Motor neuron (in vitro differentiated cells): Measurements from ENCODE around the gene SWAP70. TPM values are rescaled to one million over a fixed set of nuclear protein-coding genes. Genes with fewer than 3 reads are reported as not detected.

Experiments
- ATAC-seq, 8 experiments: fragments of 200-7000 bp; cut with Tn5 transposase; replicated peaks in 6 of 8; 2 replicates each; pipeline ENCODE4 v1.8.0; 2021; ENCODE audit warnings: mild to moderate bottlenecking in 8 of 8, moderate library complexity in 8 of 8
- H3K27ac ChIP-seq, 2 donors: fragments of 250-450 bp; sonication (Bioruptor Pico); 2 replicates each; pipeline ENCODE4 v1.9.0; 2021; ENCODE audit warnings: antibody characterized with exemption in 2 of 2, mild to moderate bottlenecking in 2 of 2, moderate library complexity in 1 of 2
- H3K4me1 ChIP-seq, 2 donors: fragments of 250-450 bp; sonication (Bioruptor Pico); replicated peaks in 1 of 2; 2 replicates each; pipeline ENCODE4 v1.6.1; 2021; ENCODE audit warnings: antibody characterized with exemption in 2 of 2, mild to moderate bottlenecking in 2 of 2, moderate library complexity in 1 of 2
- H3K4me3 ChIP-seq, 5 donors: fragments of 250-450 bp; sonication (Bioruptor Pico); 2 replicates each; pipeline ENCODE4 v1.9.0; 2021; ENCODE audit warnings: antibody characterized with exemption in 5 of 5, mild to moderate bottlenecking in 5 of 5, moderate library complexity in 4 of 5
- WGBS, 10 experiments: fragments of 450-650 bp; shearing (Covaris generic); methylation state at CpG; one replicate each; pipeline ENCODE4 v1.0.0; 2022; 5-methylcytosine and 5-hydroxymethylcytosine counted together
- in situ Hi-C, 9 experiments: fragments of 400-800 bp; cut with MboI; loops; one replicate each; pipeline ENCODE4 v1.15.0; 2021; ENCODE audit warnings: low sequenced_read_pairs in 9 of 9, low pct_unique_long_range_greater_than_20kb in 2 of 9; ENCODE audit not compliant: unreplicated experiment in 9 of 9
- total RNA-seq, 8 experiments: library from RNA; unstranded; fragments of 300-600 nt; gene quantifications; 2 replicates each; pipeline versions ENCODE4 v1.2.3 to v1.2.4, GENCODE V29; 2022

SWAP70 gene
- total RNA-seq, 8 experiments from 2014 or later = 4.3 to 14.3 (median 9.0) TPM

DNA sequence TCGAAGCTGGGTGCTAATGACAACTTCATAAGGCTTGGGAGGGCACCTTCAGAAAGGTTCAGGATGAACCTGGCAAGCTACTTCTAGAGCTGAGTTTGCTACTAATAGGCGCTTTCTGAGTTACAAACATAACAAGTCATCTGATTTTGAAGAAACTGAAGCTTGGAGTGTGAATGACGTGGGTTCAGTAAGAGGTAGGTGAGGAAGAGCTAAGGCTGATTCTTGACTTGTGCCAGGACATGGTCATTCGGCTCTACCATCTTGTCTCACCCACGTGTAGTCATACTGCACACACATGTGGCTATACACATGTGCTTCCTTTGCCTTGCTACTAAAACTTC lies 56.4 kb downstream of the SWAP70 start:
- Histone ChIP-seq H3K4me1 (peaks cover 5 to 25% of the 10 kb centered on the region in 2 donors), H3K27ac (no peak overlapping the region), H3K4me3 (no peak overlapping the region)
- 50 to 100% (median 95%) methylated on average over 1 to 4 of the region's 5 CpGs; no CpG with 5 or more reads in 2 of the 10 experiments for WGBS, 10 experiments
- in situ Hi-C loops = no loop called here
- no peak for ATAC-seq

- ATAC-seq = no peak
- in situ Hi-C loops = no loop called here
- H3K27ac ChIP-seq = no peak overlapping the region
- H3K4me3 ChIP-seq = no peak overlapping the region
- WGBS, 10 experiments = 90 to 100% (median 100%) methylated on average over 1 to 4 of the region's 4 CpGs; no CpG with 5 or more reads in 1 of the 10 experiments
- H3K4me1 ChIP-seq = peaks cover 5 to 24% of the 10 kb centered on the region in 2 donors
Measured at GRCh38 chr11:9722023-9722422, 58.1 kb downstream of the SWAP70 start.

GRCh38 chr11:9722893-9723292 lies 59.0 kb downstream of the SWAP70 start:
- ATAC-seq = no peak
- Histone ChIP-seq H3K4me3 (no peak overlapping the region), H3K27ac (no peak overlapping the region), H3K4me1 (peaks cover 1 to 16% of the 10 kb centered on the region in 2 donors)
- 49 to 91% (median 70%) methylated on average over 1 to 2 of the region's 2 CpGs; no CpG with 5 or more reads in 5 of the 10 experiments for WGBS, 10 experiments
- in situ Hi-C loops = no loop called here

- no peak for ATAC-seq
- Histone ChIP-seq H3K27ac (no peak overlapping the region), H3K4me1 (no peaks in the 10 kb centered on the region), H3K4me3 (no peak overlapping the region)
- 44 to 89% (median 75%) methylated on average over 1 to 3 of the region's 3 CpGs; no CpG with 5 or more reads in 1 of the 10 experiments for WGBS, 10 experiments
- in situ Hi-C loops = no loop called here
Measured at GRCh38 chr11:9726321-9727022, 62.6 kb downstream of the SWAP70 start.

DNA sequence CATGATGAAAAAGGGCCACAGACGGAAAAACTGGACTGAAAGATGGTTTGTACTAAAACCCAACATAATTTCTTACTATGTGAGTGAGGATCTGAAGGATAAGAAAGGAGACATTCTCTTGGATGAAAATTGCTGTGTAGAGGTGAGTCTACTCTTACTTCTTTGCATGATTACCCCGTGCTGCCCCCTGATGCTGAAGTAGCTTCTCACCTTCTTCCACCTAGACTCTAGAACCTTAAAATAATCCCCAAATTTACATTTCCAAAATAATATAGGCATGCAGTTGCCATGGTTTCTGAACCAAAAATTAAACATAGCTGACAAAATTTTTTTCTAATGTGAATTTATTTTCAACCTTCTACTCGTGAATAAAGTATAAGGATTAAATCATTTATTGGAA lies 64.2 kb downstream of the SWAP70 start:
- 75 to 100% (median 94%) methylated on average over 1 to 3 of the region's 3 CpGs for WGBS, 10 experiments
- no peak for ATAC-seq
- Histone ChIP-seq H3K4me3 (no peak overlapping the region), H3K27ac (no peak overlapping the region), H3K4me1 (peaks cover 0 to 2% of the 10 kb centered on the region in 2 donors)
- in situ Hi-C loops = no loop called here

DNA sequence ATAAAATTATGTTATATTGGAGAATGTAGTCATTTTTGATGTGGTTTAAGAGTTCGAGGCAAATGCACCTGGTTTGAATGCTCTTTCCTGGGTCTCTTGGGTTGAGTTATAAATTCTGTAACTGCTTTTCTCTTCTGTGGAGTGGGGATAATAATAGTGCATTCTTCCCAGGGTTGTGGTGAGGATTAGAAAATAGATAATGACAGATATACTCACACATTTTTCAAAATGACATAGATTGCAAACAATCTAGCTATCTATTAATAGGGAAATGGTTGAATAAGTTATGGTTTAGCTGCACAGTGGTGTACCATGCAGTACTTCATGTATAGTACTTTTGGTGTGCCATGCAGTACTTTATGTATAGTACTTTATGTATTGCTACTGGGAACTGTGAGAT lies 67.4 kb downstream of the SWAP70 start:
- Histone ChIP-seq H3K4me1 (peaks cover 0 to 2% of the 10 kb centered on the region in 2 donors), H3K4me3 (no peak overlapping the region), H3K27ac (no peak overlapping the region)
- WGBS, 10 experiments = 17 to 100% (median 85%) methylated on average over 1 of the region's 1 CpG; no CpG with 5 or more reads in 2 of the 10 experiments
- in situ Hi-C loops = no loop called here
- no peak for ATAC-seq

DNA sequence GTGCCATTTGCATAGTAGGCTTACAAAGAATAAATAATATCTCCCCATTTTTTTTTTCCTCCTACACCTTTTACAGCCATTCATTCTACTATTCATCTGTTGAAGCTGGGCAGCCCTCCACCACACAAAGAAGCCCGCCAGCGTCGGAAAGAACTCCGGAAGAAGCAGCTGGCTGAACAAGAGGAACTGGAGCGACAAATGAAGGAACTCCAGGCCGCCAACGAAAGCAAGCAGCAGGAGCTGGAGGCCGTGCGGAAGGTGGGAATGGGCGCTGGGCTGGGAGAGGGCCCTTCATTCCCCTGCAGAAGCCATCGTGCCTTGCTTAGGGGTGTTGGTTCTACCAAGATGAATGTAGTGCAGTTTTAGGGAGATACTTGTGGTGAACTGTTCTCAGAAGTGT lies 68.6 kb downstream of the SWAP70 start:
- no peak for ATAC-seq
- H3K4me3 ChIP-seq = no peak overlapping the region
- peaks cover 0 to 2% of the 10 kb centered on the region in 2 donors for H3K4me1 ChIP-seq
- 31 to 100% (median 70%) methylated on average over 1 to 11 of the region's 11 CpGs; no CpG with 5 or more reads in 4 of the 10 experiments for WGBS, 10 experiments
- no peak overlapping the region for H3K27ac ChIP-seq
- in situ Hi-C loops = no loop called here

DNA sequence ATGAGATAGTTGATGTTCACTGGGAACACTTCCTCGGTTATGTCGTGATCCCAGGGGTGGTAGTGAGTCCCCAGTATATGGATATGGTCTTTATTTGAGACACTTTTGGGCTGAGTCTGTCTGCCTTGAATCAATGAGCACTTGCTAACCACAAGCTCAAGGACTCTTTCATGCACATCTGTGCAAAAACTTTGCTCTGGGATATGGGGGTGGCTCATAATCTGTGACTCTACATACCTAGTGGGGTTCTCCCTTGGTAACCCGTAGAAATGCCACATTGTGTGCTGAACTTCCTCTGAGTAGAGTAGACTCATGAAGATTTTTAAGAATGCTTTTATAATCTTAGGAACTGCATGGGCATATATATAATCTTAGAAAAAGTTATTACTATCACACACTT lies 69.3 kb downstream of the SWAP70 start:
- 80 to 100% (median 97%) methylated on average over 1 to 2 of the region's 3 CpGs; no CpG with 5 or more reads in 4 of the 10 experiments for WGBS, 10 experiments
- peaks cover 0 to 2% of the 10 kb centered on the region in 2 donors for H3K4me1 ChIP-seq
- no peak overlapping the region for H3K27ac ChIP-seq
- in situ Hi-C loops = no loop called here
- no peak for ATAC-seq
- no peak overlapping the region for H3K4me3 ChIP-seq

DNA sequence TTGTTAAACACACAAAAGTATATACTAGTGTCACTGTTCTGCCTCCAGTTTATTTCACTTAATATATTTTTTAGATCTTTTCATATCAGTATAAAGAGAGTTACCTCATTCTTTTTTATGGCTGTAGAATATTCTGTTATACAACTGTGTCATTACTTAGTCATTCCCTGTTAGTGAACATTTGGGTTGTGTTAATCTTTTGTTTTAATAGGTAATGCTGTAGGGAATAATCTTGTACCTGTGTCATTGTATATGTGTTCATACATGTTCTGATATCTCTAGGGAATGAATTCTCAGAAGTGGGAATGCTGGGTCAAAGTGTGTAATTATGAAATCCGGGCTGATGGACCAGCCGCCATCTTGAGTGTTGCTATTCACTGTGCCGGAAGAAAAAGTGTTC lies 71.4 kb downstream of the SWAP70 start:
- ATAC-seq = no peak
- 83 to 100% (median 97%) methylated on average over 2 to 3 of the region's 3 CpGs; no CpG with 5 or more reads in 5 of the 10 experiments for WGBS, 10 experiments

DNA sequence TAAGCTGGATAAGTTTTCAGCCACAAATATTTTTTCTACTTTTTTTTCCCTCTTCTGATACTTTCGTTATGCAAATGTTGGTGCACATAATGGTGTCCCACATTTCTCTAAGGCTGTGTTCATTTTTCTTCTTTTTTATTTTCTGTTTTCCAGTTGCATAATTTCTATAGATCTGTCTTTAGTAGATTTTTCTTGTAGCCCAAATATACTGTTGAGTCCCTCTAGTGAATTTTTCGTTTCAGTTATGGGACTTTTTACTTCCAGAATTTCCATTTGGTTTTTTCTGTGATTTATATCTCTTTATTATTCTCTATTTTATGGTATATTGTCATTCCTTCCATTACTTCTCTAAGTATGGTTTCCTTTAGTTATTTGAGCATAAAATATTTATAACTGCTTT lies 72.0 kb downstream of the SWAP70 start:
- H3K4me1 ChIP-seq = peaks cover 0 to 2% of the 10 kb centered on the region in 2 donors
- in situ Hi-C loops = no loop called here
- no peak overlapping the region for H3K4me3 ChIP-seq
- H3K27ac ChIP-seq = no peak overlapping the region
- WGBS, 10 experiments = 51 to 100% (median 96%) methylated on average over 2 of the region's 2 CpGs
- ATAC-seq = no peak

More for the DNA sequence above, 71.4 kb downstream of the SWAP70 start:
- Histone ChIP-seq H3K4me1 (peaks cover 0 to 2% of the 10 kb centered on the region in 2 donors), H3K27ac (no peak overlapping the region), H3K4me3 (no peak overlapping the region)
- in situ Hi-C loops = no loop called here

DNA sequence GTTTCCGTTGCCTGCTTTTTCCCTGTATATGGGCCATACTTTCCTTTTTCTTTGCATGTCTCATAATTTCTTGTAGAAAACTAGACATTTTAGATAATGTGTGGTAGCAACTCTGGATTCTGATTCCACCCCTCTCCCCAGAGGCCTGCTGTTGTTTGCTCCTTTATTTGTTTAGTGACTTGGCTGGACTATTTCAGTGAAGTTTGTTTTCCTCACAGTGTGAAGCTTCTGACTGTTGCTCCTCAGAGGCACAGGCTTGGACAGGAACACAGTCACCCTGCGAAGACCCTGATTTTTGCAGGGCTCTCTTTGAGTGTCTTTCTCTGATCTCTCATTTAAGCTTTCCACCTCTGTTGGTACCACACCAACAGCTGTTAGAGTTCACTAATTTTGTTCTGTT lies 72.5 kb downstream of the SWAP70 start:
- no peak overlapping the region for H3K4me3 ChIP-seq
- in situ Hi-C loops = no loop called here
- H3K4me1 ChIP-seq = peaks cover 0 to 2% of the 10 kb centered on the region in 2 donors
- no peak for ATAC-seq
- 40 to 100% (median 94%) methylated on average over 1 to 2 of the region's 2 CpGs; no CpG with 5 or more reads in 1 of the 10 experiments for WGBS, 10 experiments
- H3K27ac ChIP-seq = no peak overlapping the region

GRCh38 chr11:9738116-9738515 lies 74.2 kb downstream of the SWAP70 start:
- no peak overlapping the region for H3K4me3 ChIP-seq
- 50 to 100% (median 82%) methylated on average over 1 to 3 of the region's 3 CpGs; no CpG with 5 or more reads in 2 of the 10 experiments for WGBS, 10 experiments
- no peaks in the 10 kb centered on the region for H3K4me1 ChIP-seq
- in situ Hi-C loops = no loop called here
- ATAC-seq = no peak
- no peak overlapping the region for H3K27ac ChIP-seq

DNA sequence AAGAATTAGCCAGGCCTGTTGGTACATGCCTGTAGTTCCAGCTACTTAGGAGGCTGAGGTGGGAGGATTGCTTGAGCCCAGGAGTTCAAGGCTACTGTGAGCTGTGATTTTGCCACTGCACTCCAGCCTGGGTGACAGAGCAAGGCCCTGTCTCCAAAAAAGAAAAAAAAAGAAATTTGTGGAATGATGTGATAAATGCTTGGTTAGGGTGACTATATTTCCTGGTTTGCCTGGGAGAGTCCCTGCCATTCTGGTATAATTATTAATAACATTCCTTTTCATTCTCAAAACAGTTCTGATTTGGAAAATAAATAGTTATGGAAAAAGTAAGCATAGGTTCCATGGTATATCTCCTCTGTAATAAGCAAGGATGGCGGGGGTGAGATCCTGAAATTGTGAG lies 74.8 kb downstream of the SWAP70 start:
- Histone ChIP-seq H3K4me3 (no peak overlapping the region), H3K27ac (no peak overlapping the region), H3K4me1 (no peaks in the 10 kb centered on the region)
- WGBS, 10 experiments = 100% methylated on average over 1 of the region's 1 CpG; no CpG with 5 or more reads in 5 of the 10 experiments
- in situ Hi-C loops = no loop called here
- no peak for ATAC-seq
